GM13977 (cell line): ENCODE data around the gene TENT4B.
A peak's percentile ranks its signal among the peaks of the same experiment; 100 is the strongest.

Experiments
- DNase-seq: peaks from one replicate; pipeline ENCODE4 v3.0.0; 2012; ENCODE audit warnings: low spot score
- CTCF ChIP-seq: IDR thresholded peaks from 2 replicates; pipeline ENCODE4 v1.5.1; 2012; ENCODE audit warnings: mild to moderate bottlenecking, control low read depth; ENCODE audit not compliant: insufficient read depth; ENCODE audit errors: extremely low read depth, missing control alignments
- in situ Hi-C: fragments of 300-500 bp; cut with MboI; formaldehyde crosslinking; loops from one replicate; pipeline ENCODE4 v1.12.0; 2022; ENCODE audit warnings: low sequenced_read_pairs, low pct_unique_long_range_greater_than_20kb, mixed read lengths, inconsistent platforms; ENCODE audit not compliant: unreplicated experiment

Gene TENT4B

GRCh38 chr16:50208460-50208931 lies 55.4 kb downstream of the TENT4B start:
- TF ChIP-seq CTCF = no peak
- in situ Hi-C loops = no loop called here
- DNase-seq = no peak

- DNase-seq = no peak
- TF ChIP-seq CTCF = no peak
- in situ Hi-C loops = loop anchor here (10.0 kb wide), 2 partner anchors 145 kb away; partner anchors contain the start of gene HEATR3
Measured at GRCh38 chr16:50209546-50210265, 56.6 kb downstream of the TENT4B start.

GRCh38 chr16:50210266-50211038 lies 57.3 kb downstream of the TENT4B start:
- DNase-seq = peak; percentile 58
- in situ Hi-C loops = loop anchor here (10.0 kb wide), 2 partner anchors 144 to 146 kb away; partner anchors contain the start of gene HEATR3
- peak; percentile 84 for TF ChIP-seq CTCF

GRCh38 chr16:50213939-50214519 lies 60.9 kb downstream of the TENT4B start:
- in situ Hi-C loops = loop anchor here (10.0 kb wide), 2 partner anchors 141 to 149 kb away; partner anchors contain the start of gene HEATR3
- DNase-seq = peak; percentile 45
- peak; percentile 62 for TF ChIP-seq CTCF

GRCh38 chr16:50215680-50216079 lies 62.6 kb downstream of the TENT4B start:
- in situ Hi-C loops = loop anchor here (10.0 kb wide), 2 partner anchors 139 to 151 kb away; partner anchors contain the start of gene HEATR3
- no peak for TF ChIP-seq CTCF
- no peak for DNase-seq

GRCh38 chr16:50216231-50216630 lies 63.1 kb downstream of the TENT4B start:
- DNase-seq = no peak
- in situ Hi-C loops = loop anchor here (10.0 kb wide), 2 partner anchors 139 to 151 kb away; partner anchors contain the start of gene HEATR3
- no peak for TF ChIP-seq CTCF
